ENCODE results near the gene STPG3.
"Not testable (repeated sequence)": the region's sequence is repeated elsewhere in the genome, so short reads cannot be mapped to it uniquely, and the experiment has no call there.

Gene STPG3

GRCh38 chr9:137236238-137236935 is 14.7 kb upstream of the STPG3 start:
- H3K4me3 ChIP-seq (ENCODE audit: low read depth, low read length), result 0 out of 2 replicates have a peak overlapping the region, but pooled peaks have one; percentile 20
- no peaks in the 10 kb centered on the region for H3K9me3 ChIP-seq (ENCODE audit: control insufficient read depth, insufficient read depth, low read depth, low read length)
- H3K27ac ChIP-seq (ENCODE audit: low read depth, low read length), result no peak overlapping the region
- H3K27me3 ChIP-seq (ENCODE audit: control insufficient read depth, insufficient read depth, low read length), result no peaks in the 10 kb centered on the region
- H3K36me3 ChIP-seq (ENCODE audit: control insufficient read depth, insufficient read depth, low read length), result no peaks in the 10 kb centered on the region
- no peak overlapping the region for H3K9ac ChIP-seq (ENCODE audit: low read length)
- H3K4me1 ChIP-seq (ENCODE audit: control insufficient read depth, insufficient read depth, low read length), result peaks cover 26% of the 10 kb centered on the region

- Histone ChIP-seq H3K27ac (ENCODE audit: low read depth, low read length) (no peak overlapping the region), H3K36me3 (ENCODE audit: control insufficient read depth, insufficient read depth, low read length) (peaks cover under 1% of the 10 kb centered on the region), H3K27me3 (ENCODE audit: control insufficient read depth, insufficient read depth, low read length) (no peaks in the 10 kb centered on the region), H3K9ac (ENCODE audit: low read length) (no peak overlapping the region), H3K4me1 (ENCODE audit: control insufficient read depth, insufficient read depth, low read length) (peaks cover 26% of the 10 kb centered on the region), H3K9me3 (ENCODE audit: control insufficient read depth, insufficient read depth, low read depth, low read length) (no peaks in the 10 kb centered on the region), H3K4me3 (ENCODE audit: low read depth, low read length) (0 out of 2 replicates have a peak overlapping the region, but pooled peaks have one; percentile 20)
Observed at GRCh38 chr9:137236936-137237421, 14.1 kb upstream of the STPG3 start.

GRCh38 chr9:137237759-137238726 is 13.0 kb upstream of the STPG3 start:
- H3K4me3 ChIP-seq (ENCODE audit: low read depth, low read length), result no peak overlapping the region
- H3K27me3 ChIP-seq (ENCODE audit: control insufficient read depth, insufficient read depth, low read length), result no peaks in the 10 kb centered on the region
- peaks cover 11% of the 10 kb centered on the region for H3K36me3 ChIP-seq (ENCODE audit: control insufficient read depth, insufficient read depth, low read length)
- no peaks in the 10 kb centered on the region for H3K9me3 ChIP-seq (ENCODE audit: control insufficient read depth, insufficient read depth, low read depth, low read length)
- peaks cover 35% of the 10 kb centered on the region for H3K4me1 ChIP-seq (ENCODE audit: control insufficient read depth, insufficient read depth, low read length)
- no peak overlapping the region for H3K9ac ChIP-seq (ENCODE audit: low read length)
- H3K27ac ChIP-seq (ENCODE audit: low read depth, low read length), result no peak overlapping the region

GRCh38 chr9:137239541-137240200 is 11.4 kb upstream of the STPG3 start:
- Histone ChIP-seq H3K36me3 (ENCODE audit: control insufficient read depth, insufficient read depth, low read length) (peaks cover 21% of the 10 kb centered on the region), H3K9ac (ENCODE audit: low read length) (peak overlapping the region; percentile 93)

GRCh38 chr9:137240318-137240840 is 10.7 kb upstream of the STPG3 start:
- Histone ChIP-seq H3K9ac (ENCODE audit: low read length) (peak overlapping the region; percentile 93), H3K27ac (ENCODE audit: low read depth, low read length) (peak overlapping the region; percentile 89; the same call in 1 of the 2 replicates), H3K9me3 (ENCODE audit: control insufficient read depth, insufficient read depth, low read depth, low read length) (no peaks in the 10 kb centered on the region), H3K4me3 (ENCODE audit: low read depth, low read length) (peak overlapping the region; percentile 83), H3K4me1 (ENCODE audit: control insufficient read depth, insufficient read depth, low read length) (peaks cover 54% of the 10 kb centered on the region), H3K36me3 (ENCODE audit: control insufficient read depth, insufficient read depth, low read length) (peaks cover 21% of the 10 kb centered on the region), H3K27me3 (ENCODE audit: control insufficient read depth, insufficient read depth, low read length) (no peaks in the 10 kb centered on the region)

More at GRCh38 chr9:137239541-137240200, 11.4 kb upstream of the STPG3 start:
- Histone ChIP-seq H3K27ac (ENCODE audit: low read depth, low read length) (peak overlapping the region; percentile 89; the same call in 1 of the 2 replicates), H3K4me1 (ENCODE audit: control insufficient read depth, insufficient read depth, low read length) (peaks cover 47% of the 10 kb centered on the region), H3K4me3 (ENCODE audit: low read depth, low read length) (peak overlapping the region; percentile 83)
- not testable (repeated sequence) for H3K9me3 ChIP-seq (ENCODE audit: control insufficient read depth, insufficient read depth, low read depth, low read length); H3K27me3 ChIP-seq (ENCODE audit: control insufficient read depth, insufficient read depth, low read length)

- H3K27ac ChIP-seq (ENCODE audit: low read depth, low read length), result peak within 1 kb of the TSS; percentile 89; the same call in 1 of the 2 replicates
- peak within 1 kb of the TSS; percentile 93 for H3K9ac ChIP-seq (ENCODE audit: low read length)
- peak within 1 kb of the TSS; percentile 83 for H3K4me3 ChIP-seq (ENCODE audit: low read depth, low read length)
- H3K36me3 ChIP-seq (ENCODE audit: control insufficient read depth, insufficient read depth, low read length), result peaks cover 21% of the 10 kb centered on the region
- H3K9me3 ChIP-seq (ENCODE audit: control insufficient read depth, insufficient read depth, low read depth, low read length), result no peaks in the 10 kb centered on the region
- no peaks in the 10 kb centered on the region for H3K27me3 ChIP-seq (ENCODE audit: control insufficient read depth, insufficient read depth, low read length)
- H3K4me1 ChIP-seq (ENCODE audit: control insufficient read depth, insufficient read depth, low read length), result peaks cover 51% of the 10 kb centered on the region
Observed at GRCh38 chr9:137240841-137241489, 10.1 kb upstream of the STPG3 start, which contains the start of gene TUBB4B. TUBB4B (plus strand) TSS chr9:137241287; CDS start chr9:137241361, 74 bp downstream.

- peak overlapping the region; percentile 74 for H3K9ac ChIP-seq (ENCODE audit: low read length)
- no peaks in the 10 kb centered on the region for H3K27me3 ChIP-seq (ENCODE audit: control insufficient read depth, insufficient read depth, low read length)
- H3K4me1 ChIP-seq (ENCODE audit: control insufficient read depth, insufficient read depth, low read length), result peaks cover 46% of the 10 kb centered on the region
- H3K4me3 ChIP-seq (ENCODE audit: low read depth, low read length), result peak overlapping the region; percentile 72
- peaks cover 21% of the 10 kb centered on the region for H3K36me3 ChIP-seq (ENCODE audit: control insufficient read depth, insufficient read depth, low read length)
- peak overlapping the region; percentile 45; the same call in 1 of the 2 replicates for H3K27ac ChIP-seq (ENCODE audit: low read depth, low read length)
- H3K9me3 ChIP-seq (ENCODE audit: control insufficient read depth, insufficient read depth, low read depth, low read length), result no peaks in the 10 kb centered on the region
Observed at GRCh38 chr9:137241490-137242268, 9.4 kb upstream of the STPG3 start.

GRCh38 chr9:137242269-137243203 is 8.6 kb upstream of the STPG3 start:
- H3K9ac ChIP-seq (ENCODE audit: low read length), result peak overlapping the region; percentile 74
- H3K4me1 ChIP-seq (ENCODE audit: control insufficient read depth, insufficient read depth, low read length), result peaks cover 40% of the 10 kb centered on the region
- H3K36me3 ChIP-seq (ENCODE audit: control insufficient read depth, insufficient read depth, low read length), result peaks cover 21% of the 10 kb centered on the region
- peak overlapping the region; percentile 72 for H3K4me3 ChIP-seq (ENCODE audit: low read depth, low read length)
- H3K27me3 ChIP-seq (ENCODE audit: control insufficient read depth, insufficient read depth, low read length), result no peaks in the 10 kb centered on the region
- no peak overlapping the region for H3K27ac ChIP-seq (ENCODE audit: low read depth, low read length)
- H3K9me3 ChIP-seq (ENCODE audit: control insufficient read depth, insufficient read depth, low read depth, low read length), result no peaks in the 10 kb centered on the region

GRCh38 chr9:137243266-137243625 is 7.8 kb upstream of the STPG3 start:
- H3K9me3 ChIP-seq (ENCODE audit: control insufficient read depth, insufficient read depth, low read depth, low read length); H3K27me3 ChIP-seq (ENCODE audit: control insufficient read depth, insufficient read depth, low read length); H3K27ac ChIP-seq (ENCODE audit: low read depth, low read length): not testable (repeated sequence)
- Histone ChIP-seq H3K36me3 (ENCODE audit: control insufficient read depth, insufficient read depth, low read length) (peaks cover 21% of the 10 kb centered on the region), H3K4me1 (ENCODE audit: control insufficient read depth, insufficient read depth, low read length) (peaks cover 36% of the 10 kb centered on the region), H3K9ac (ENCODE audit: low read length) (peak overlapping the region; percentile 34), H3K4me3 (ENCODE audit: low read depth, low read length) (0 out of 2 replicates have a peak overlapping the region, but pooled peaks have one; percentile 6)

Measured in HUES6 (cell line).